ENCODE data around the gene WDR4. TPM values are rescaled to one million over a fixed set of nuclear protein-coding genes. Genes with fewer than 3 reads are reported as not detected.

WDR4 gene
- total and polyA plus RNA-seq, 2 of the 13 experiments (the other 11 are each of a cell fraction or from before 2014, with no cell fraction given), result 11.3 to 14.4 TPM

DNA sequence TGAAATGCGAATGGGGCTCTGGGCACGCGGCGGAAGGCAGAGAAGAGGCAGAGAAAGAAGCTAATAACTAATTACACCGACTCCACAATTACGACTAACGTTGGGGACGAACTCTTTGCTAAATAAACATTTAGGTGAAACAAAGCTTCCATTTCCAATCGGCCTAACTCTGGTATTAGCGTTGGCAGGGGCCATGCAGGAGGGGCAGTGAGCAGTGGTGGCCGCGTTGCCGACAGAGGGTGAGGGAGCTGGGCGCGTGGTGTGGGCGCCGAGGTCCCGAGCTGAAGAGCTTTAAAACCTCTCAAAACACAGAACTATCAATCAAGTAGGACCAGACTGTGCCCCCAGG is 13.2 kb upstream of the WDR4 start (continued):
- no peak for TF ChIP-seq ZNF782 (CRISPR knock-in tag; IDR thresholded peaks at IDR 0.05; ENCODE audit: borderline replicate concordance)
- no peak for TF ChIP-seq ZNF556 (CRISPR knock-in tag; IDR thresholded peaks at IDR 0.05; ENCODE audit: borderline replicate concordance)
- TF ChIP-seq ZNF235 (CRISPR knock-in tag; IDR thresholded peaks at IDR 0.05; ENCODE audit: borderline replicate concordance), result no peak
- no peak for TF ChIP-seq ZNF382 (CRISPR knock-in tag; IDR thresholded peaks at IDR 0.05; ENCODE audit: borderline replicate concordance)
- TF ChIP-seq YY1 (IDR thresholded peaks at IDR 0.05; ENCODE audit: insufficient read depth, insufficient replicate concordance, low read depth, low read length), result no peak
- no peak for TF ChIP-seq ZNF496 (CRISPR knock-in tag; IDR thresholded peaks at IDR 0.05; ENCODE audit: insufficient replicate concordance)
- TF ChIP-seq HOXA3 (CRISPR knock-in tag; IDR thresholded peaks at IDR 0.05), result no peak
- TF ChIP-seq, protein P1, sequence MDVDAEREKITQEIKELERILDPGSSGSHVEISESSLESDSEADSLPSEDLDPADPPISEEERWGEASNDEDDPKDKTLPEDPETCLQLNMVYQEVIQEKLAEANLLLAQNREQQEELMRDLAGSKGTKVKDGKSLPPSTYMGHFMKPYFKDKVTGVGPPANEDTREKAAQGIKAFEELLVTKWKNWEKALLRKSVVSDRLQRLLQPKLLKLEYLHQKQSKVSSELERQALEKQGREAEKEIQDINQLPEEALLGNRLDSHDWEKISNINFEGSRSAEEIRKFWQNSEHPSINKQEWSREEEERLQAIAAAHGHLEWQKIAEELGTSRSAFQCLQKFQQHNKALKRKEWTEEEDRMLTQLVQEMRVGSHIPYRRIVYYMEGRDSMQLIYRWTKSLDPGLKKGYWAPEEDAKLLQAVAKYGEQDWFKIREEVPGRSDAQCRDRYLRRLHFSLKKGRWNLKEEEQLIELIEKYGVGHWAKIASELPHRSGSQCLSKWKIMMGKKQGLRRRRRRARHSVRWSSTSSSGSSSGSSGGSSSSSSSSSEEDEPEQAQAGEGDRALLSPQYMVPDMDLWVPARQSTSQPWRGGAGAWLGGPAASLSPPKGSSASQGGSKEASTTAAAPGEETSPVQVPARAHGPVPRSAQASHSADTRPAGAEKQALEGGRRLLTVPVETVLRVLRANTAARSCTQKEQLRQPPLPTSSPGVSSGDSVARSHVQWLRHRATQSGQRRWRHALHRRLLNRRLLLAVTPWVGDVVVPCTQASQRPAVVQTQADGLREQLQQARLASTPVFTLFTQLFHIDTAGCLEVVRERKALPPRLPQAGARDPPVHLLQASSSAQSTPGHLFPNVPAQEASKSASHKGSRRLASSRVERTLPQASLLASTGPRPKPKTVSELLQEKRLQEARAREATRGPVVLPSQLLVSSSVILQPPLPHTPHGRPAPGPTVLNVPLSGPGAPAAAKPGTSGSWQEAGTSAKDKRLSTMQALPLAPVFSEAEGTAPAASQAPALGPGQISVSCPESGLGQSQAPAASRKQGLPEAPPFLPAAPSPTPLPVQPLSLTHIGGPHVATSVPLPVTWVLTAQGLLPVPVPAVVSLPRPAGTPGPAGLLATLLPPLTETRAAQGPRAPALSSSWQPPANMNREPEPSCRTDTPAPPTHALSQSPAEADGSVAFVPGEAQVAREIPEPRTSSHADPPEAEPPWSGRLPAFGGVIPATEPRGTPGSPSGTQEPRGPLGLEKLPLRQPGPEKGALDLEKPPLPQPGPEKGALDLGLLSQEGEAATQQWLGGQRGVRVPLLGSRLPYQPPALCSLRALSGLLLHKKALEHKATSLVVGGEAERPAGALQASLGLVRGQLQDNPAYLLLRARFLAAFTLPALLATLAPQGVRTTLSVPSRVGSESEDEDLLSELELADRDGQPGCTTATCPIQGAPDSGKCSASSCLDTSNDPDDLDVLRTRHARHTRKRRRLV (CRISPR knock-in tag; IDR thresholded peaks at IDR 0.05), result no peak
- peak; percentile 39; the same call in 1 of the 2 replicates for TF ChIP-seq KLF13 (CRISPR knock-in tag; IDR thresholded peaks at IDR 0.05)
- TF ChIP-seq ZNF781 (CRISPR knock-in tag; IDR thresholded peaks at IDR 0.05; ENCODE audit: borderline replicate concordance, not compliant biosample characterization), result peak; percentile 36
- TF ChIP-seq ZNF567 (CRISPR knock-in tag; IDR thresholded peaks at IDR 0.05; ENCODE audit: borderline replicate concordance), result 0 out of 2 replicates have a peak, but pooled peaks have one; percentile 90
- TF ChIP-seq AGO2 (optimal IDR thresholded peaks at IDR 0.05; ENCODE audit: low read depth, low read length), result peak; percentile 41
- TF ChIP-seq ZNF563 (CRISPR knock-in tag; IDR thresholded peaks at IDR 0.05), result peak; percentile 10; the same call in 1 of the 2 replicates
- no peak for TF ChIP-seq TMF1 (CRISPR knock-in tag; IDR thresholded peaks at IDR 0.05; ENCODE audit: low read depth)
- no peak for TF ChIP-seq SNRNP70 (IDR thresholded peaks at IDR 0.05; ENCODE audit: low read depth, low read length)
- TF ChIP-seq, protein P2, sequence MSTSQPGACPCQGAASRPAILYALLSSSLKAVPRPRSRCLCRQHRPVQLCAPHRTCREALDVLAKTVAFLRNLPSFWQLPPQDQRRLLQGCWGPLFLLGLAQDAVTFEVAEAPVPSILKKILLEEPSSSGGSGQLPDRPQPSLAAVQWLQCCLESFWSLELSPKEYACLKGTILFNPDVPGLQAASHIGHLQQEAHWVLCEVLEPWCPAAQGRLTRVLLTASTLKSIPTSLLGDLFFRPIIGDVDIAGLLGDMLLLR (CRISPR knock-in tag; IDR thresholded peaks at IDR 0.05), result 0 out of 2 replicates have a peak, but pooled peaks have one; percentile 1
- TF ChIP-seq ZNF549 (CRISPR knock-in tag; IDR thresholded peaks at IDR 0.05), result no peak
- TF ChIP-seq CBX5 (CRISPR knock-in tag; IDR thresholded peaks at IDR 0.05; ENCODE audit: borderline replicate concordance), result 0 out of 2 replicates have a peak, but pooled peaks have one; percentile 27
- no peak for TF ChIP-seq DR1 (CRISPR knock-in tag; IDR thresholded peaks at IDR 0.05)

Data from HepG2 (cell line).